WTC11 (cell line): Measurements from ENCODE around the gene MAP3K2. TPM values are rescaled to one million over a fixed set of nuclear protein-coding genes. Genes with fewer than 3 reads are reported as not detected.

Experiments used
- ATAC-seq: fragments of 200-7000 bp; cut with Tn5 transposase; 2 replicates; pipeline ENCODE4 v1.10.0; 2021; ENCODE audit warnings: mild to moderate bottlenecking, moderate library complexity
- CTCF ChIA-PET: fragments of 300-600 bp; sonication (Branson Sonifier 250); formaldehyde crosslinking; loops from one replicate; lab custom pipeline; 2021; ENCODE audit warnings: antibody characterized with exemption; lab: Charles Lee
- POLR2A ChIA-PET: fragments of 350-600 bp; sonication (Branson Sonifier 250); formaldehyde crosslinking; loops from one replicate; lab custom pipeline; 2021; ENCODE audit warnings: antibody characterized with exemption; lab: Charles Lee
- DNase-seq: peaks from one replicate; pipeline ENCODE4 v3.0.0; 2021; ENCODE audit warnings: low spot score
- H3K27ac Mint-ChIP-seq: 2 replicates; pipeline ENCODE4 v1.8.0; 2021; ENCODE audit warnings: mixed read lengths
- H3K27me3 Mint-ChIP-seq: 2 replicates; pipeline ENCODE4 v1.8.0; 2021; ENCODE audit warnings: low read depth, mild to moderate bottlenecking, moderate library complexity, mixed read lengths
- H3K36me3 Mint-ChIP-seq: 2 replicates; pipeline ENCODE4 v1.8.0; 2021; ENCODE audit warnings: mixed read lengths
- H3K4me1 Mint-ChIP-seq: 2 replicates; pipeline ENCODE4 v1.8.0; 2022; ENCODE audit warnings: mixed read lengths
- H3K4me3 Mint-ChIP-seq: 2 replicates; pipeline ENCODE4 v1.8.0; 2021; ENCODE audit warnings: mild to moderate bottlenecking, moderate library complexity, mixed read lengths
- H3K9me3 Mint-ChIP-seq: 2 replicates; pipeline ENCODE4 v1.8.0; 2021; ENCODE audit warnings: mixed read lengths
- ATF1 ChIP-seq: sonication (generic); formaldehyde crosslinking; IDR thresholded peaks from 2 replicates; pipeline ENCODE4 v1.8.1; 2023; ENCODE audit warnings: mild to moderate bottlenecking, moderate library complexity, missing genetic modification reagents
- CBFB ChIP-seq: sonication (generic); formaldehyde crosslinking; IDR thresholded peaks from 2 replicates; pipeline ENCODE4 v1.8.1; 2022; ENCODE audit warnings: mild to moderate bottlenecking, low read depth, missing genetic modification reagents
- JAZF1 ChIP-seq: fragments of 250-450 bp; sonication (Bioruptor Pico); IDR thresholded peaks from 2 replicates; pipeline ENCODE4 v1.9.0; 2021; ENCODE audit warnings: moderate library complexity, mild to moderate bottlenecking, inconsistent platforms
- MYBL2 ChIP-seq: sonication (generic); formaldehyde crosslinking; IDR thresholded peaks from 2 replicates; pipeline ENCODE4 v1.8.1; 2023; ENCODE audit warnings: mild to moderate bottlenecking, moderate library complexity, missing genetic modification reagents
- NFATC4 ChIP-seq: fragments of 250-450 bp; sonication (Bioruptor Pico); IDR thresholded peaks from 2 replicates; pipeline ENCODE4 v1.9.0; 2021; ENCODE audit warnings: mild to moderate bottlenecking
- NFE2L1 ChIP-seq: sonication (generic); formaldehyde crosslinking; IDR thresholded peaks from 2 replicates; pipeline ENCODE4 v1.8.1; 2023; ENCODE audit warnings: missing genetic modification reagents
- SMAD3 ChIP-seq: sonication (generic); formaldehyde crosslinking; IDR thresholded peaks from 2 replicates; pipeline ENCODE4 v1.8.0; 2022; ENCODE audit warnings: missing genetic modification reagents, mild to moderate bottlenecking, borderline replicate concordance
- SMAD4 ChIP-seq: sonication (generic); formaldehyde crosslinking; IDR thresholded peaks from 2 replicates; pipeline ENCODE4 v1.8.0; 2022; ENCODE audit warnings: mild to moderate bottlenecking, missing genetic modification reagents
- ZNF138 ChIP-seq: sonication (generic); formaldehyde crosslinking; conservative IDR thresholded peaks from 2 replicates; pipeline ENCODE4 v1.8.1; 2022; ENCODE audit warnings: mild to moderate bottlenecking, moderate library complexity, missing genetic modification reagents
- ZNF396 ChIP-seq: fragments of 250-450 bp; sonication (Bioruptor Pico); IDR thresholded peaks from 2 replicates; pipeline ENCODE4 v1.8.0; 2021; ENCODE audit warnings: mild to moderate bottlenecking, moderate library complexity, borderline replicate concordance
- ZNF416 ChIP-seq: fragments of 250-450 bp; sonication (Bioruptor Pico); IDR thresholded peaks from 2 replicates; pipeline ENCODE4 v1.9.0; 2021; ENCODE audit warnings: mild to moderate bottlenecking, inconsistent platforms
- total RNA-seq: library from RNA; stranded (reverse); gene quantifications from 3 replicates; pipeline ENCODE4 v1.2.3, GENCODE V29; 2021
- TF ChIP-seq, protein P1 (sequence below): sonication (generic); formaldehyde crosslinking; conservative IDR thresholded peaks from 2 replicates; pipeline ENCODE4 v1.8.1; 2022; ENCODE audit warnings: mild to moderate bottlenecking, missing genetic modification reagents
- TF ChIP-seq, protein P2 (sequence below): sonication (generic); formaldehyde crosslinking; IDR thresholded peaks from 2 replicates; pipeline ENCODE4 v1.8.1; 2022; ENCODE audit warnings: missing genetic modification reagents, borderline replicate concordance
- TF ChIP-seq, protein P3 (sequence below): fragments of 250-450 bp; sonication (Bioruptor Pico); IDR thresholded peaks from 2 replicates; pipeline ENCODE4 v1.9.0; 2021; ENCODE audit warnings: mild to moderate bottlenecking, borderline replicate concordance
- TF ChIP-seq, protein P4 (sequence below): sonication (generic); formaldehyde crosslinking; IDR thresholded peaks from 2 replicates; pipeline ENCODE4 v1.8.1; 2023; ENCODE audit warnings: mild to moderate bottlenecking, missing genetic modification reagents, moderate library complexity
- TF ChIP-seq, protein P5 (sequence below): sonication (generic); formaldehyde crosslinking; IDR thresholded peaks from 2 replicates; pipeline ENCODE4 v1.8.0; 2022; ENCODE audit warnings: missing genetic modification reagents
- TF ChIP-seq, protein P6 (sequence below): fragments of 250-450 bp; sonication (Bioruptor Pico); IDR thresholded peaks from 2 replicates; pipeline ENCODE4 v1.9.0; 2021; ENCODE audit warnings: mild to moderate bottlenecking

Gene MAP3K2
- total RNA-seq, 1 experiment from 2014 or later: 26.9 TPM

DNA sequence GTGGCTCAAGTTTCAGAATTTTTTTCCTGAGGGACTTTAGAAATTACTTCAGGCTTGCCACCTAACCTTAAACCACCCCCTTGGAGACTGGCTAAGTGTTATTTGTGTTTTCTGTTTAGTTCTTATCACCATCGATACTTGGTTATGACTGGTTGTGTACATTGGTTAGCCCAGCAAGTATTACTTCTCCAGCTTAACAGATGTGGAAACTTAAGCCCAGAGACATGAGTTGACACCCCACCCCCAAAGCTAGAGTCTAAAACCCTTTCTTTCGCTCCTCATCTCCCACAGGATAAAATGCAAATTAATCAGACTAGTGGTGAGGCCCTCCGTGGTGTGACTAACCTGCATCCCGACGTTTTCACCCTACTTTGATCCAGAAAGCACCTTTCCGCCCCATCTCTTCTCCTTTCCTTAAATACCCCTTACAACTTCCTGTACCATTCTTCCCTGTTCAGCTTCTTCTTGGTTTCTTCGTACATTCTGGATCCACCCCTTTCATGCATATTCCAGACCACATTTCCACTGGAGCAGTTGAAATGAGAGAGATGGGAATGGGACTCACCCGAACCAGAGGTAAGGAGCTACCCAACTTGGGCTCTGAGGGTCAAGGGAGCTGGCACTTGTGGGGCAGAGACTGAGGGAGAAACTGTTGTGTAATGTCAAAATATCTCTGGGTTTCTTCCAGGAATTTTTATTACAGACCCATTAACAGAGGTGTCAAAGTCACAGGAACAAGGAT lies 819 bp upstream of the MAP3K2 start:
- no peak for ATAC-seq
- no peak for DNase-seq
- CTCF ChIA-PET: interaction anchor here (1.1 to 2.5 kb wide), 2 partner anchors 27 to 91 kb away, joined by 4 to 13 read pairs; no protein-coding TSS in a partner anchor
- Mint-ChIP-seq H3K4me3 (peak overlapping the region; percentile 76), H3K27me3 (no peaks in the 10 kb centered on the region; the same call in 1 of the 2 replicates), H3K4me1 (peaks cover 25% of the 10 kb centered on the region), H3K27ac (peak overlapping the region; percentile 18), H3K36me3 (peaks cover 3% of the 10 kb centered on the region; the same call in 1 of the 2 replicates), H3K9me3 (peaks cover 6% of the 10 kb centered on the region)
- POLR2A ChIA-PET: interaction anchor here (0.6 to 1.1 kb wide), 2 partner anchors 138 to 167 kb away, joined by 4 to 6 read pairs; partner anchors contain the start of gene IWS1
- TF ChIP-seq NFE2L1 (no peak), SMAD4 (CRISPR knock-in tag) (no peak), JAZF1 (CRISPR knock-in tag) (no peak), ZNF396 (no peak), CBFB (CRISPR knock-in tag) (no peak), ZNF138 (no peak), SMAD3 (CRISPR knock-in tag) (no peak), MYBL2 (CRISPR knock-in tag) (no peak), ATF1 (CRISPR knock-in tag) (no peak), NFATC4 (CRISPR knock-in tag) (no peak), ZNF416 (no peak)
- TF ChIP-seq, protein P1, sequence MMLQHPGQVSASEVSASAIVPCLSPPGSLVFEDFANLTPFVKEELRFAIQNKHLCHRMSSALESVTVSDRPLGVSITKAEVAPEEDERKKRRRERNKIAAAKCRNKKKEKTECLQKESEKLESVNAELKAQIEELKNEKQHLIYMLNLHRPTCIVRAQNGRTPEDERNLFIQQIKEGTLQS (CRISPR knock-in tag): no peak
- TF ChIP-seq, protein P2, sequence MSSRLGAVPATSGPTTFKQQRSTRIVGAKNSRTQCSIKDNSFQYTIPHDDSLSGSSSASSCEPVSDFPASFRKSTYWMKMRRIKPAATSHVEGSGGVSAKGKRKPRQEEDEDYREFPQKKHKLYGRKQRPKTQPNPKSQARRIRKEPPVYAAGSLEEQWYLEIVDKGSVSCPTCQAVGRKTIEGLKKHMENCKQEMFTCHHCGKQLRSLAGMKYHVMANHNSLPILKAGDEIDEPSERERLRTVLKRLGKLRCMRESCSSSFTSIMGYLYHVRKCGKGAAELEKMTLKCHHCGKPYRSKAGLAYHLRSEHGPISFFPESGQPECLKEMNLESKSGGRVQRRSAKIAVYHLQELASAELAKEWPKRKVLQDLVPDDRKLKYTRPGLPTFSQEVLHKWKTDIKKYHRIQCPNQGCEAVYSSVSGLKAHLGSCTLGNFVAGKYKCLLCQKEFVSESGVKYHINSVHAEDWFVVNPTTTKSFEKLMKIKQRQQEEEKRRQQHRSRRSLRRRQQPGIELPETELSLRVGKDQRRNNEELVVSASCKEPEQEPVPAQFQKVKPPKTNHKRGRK: no peak
- TF ChIP-seq, protein P3, sequence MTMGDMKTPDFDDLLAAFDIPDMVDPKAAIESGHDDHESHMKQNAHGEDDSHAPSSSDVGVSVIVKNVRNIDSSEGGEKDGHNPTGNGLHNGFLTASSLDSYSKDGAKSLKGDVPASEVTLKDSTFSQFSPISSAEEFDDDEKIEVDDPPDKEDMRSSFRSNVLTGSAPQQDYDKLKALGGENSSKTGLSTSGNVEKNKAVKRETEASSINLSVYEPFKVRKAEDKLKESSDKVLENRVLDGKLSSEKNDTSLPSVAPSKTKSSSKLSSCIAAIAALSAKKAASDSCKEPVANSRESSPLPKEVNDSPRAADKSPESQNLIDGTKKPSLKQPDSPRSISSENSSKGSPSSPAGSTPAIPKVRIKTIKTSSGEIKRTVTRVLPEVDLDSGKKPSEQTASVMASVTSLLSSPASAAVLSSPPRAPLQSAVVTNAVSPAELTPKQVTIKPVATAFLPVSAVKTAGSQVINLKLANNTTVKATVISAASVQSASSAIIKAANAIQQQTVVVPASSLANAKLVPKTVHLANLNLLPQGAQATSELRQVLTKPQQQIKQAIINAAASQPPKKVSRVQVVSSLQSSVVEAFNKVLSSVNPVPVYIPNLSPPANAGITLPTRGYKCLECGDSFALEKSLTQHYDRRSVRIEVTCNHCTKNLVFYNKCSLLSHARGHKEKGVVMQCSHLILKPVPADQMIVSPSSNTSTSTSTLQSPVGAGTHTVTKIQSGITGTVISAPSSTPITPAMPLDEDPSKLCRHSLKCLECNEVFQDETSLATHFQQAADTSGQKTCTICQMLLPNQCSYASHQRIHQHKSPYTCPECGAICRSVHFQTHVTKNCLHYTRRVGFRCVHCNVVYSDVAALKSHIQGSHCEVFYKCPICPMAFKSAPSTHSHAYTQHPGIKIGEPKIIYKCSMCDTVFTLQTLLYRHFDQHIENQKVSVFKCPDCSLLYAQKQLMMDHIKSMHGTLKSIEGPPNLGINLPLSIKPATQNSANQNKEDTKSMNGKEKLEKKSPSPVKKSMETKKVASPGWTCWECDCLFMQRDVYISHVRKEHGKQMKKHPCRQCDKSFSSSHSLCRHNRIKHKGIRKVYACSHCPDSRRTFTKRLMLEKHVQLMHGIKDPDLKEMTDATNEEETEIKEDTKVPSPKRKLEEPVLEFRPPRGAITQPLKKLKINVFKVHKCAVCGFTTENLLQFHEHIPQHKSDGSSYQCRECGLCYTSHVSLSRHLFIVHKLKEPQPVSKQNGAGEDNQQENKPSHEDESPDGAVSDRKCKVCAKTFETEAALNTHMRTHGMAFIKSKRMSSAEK (CRISPR knock-in tag): no peak
- TF ChIP-seq, protein P4, sequence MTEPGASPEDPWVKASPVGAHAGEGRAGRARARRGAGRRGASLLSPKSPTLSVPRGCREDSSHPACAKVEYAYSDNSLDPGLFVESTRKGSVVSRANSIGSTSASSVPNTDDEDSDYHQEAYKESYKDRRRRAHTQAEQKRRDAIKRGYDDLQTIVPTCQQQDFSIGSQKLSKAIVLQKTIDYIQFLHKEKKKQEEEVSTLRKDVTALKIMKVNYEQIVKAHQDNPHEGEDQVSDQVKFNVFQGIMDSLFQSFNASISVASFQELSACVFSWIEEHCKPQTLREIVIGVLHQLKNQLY (CRISPR knock-in tag): no peak
- TF ChIP-seq, protein P5, sequence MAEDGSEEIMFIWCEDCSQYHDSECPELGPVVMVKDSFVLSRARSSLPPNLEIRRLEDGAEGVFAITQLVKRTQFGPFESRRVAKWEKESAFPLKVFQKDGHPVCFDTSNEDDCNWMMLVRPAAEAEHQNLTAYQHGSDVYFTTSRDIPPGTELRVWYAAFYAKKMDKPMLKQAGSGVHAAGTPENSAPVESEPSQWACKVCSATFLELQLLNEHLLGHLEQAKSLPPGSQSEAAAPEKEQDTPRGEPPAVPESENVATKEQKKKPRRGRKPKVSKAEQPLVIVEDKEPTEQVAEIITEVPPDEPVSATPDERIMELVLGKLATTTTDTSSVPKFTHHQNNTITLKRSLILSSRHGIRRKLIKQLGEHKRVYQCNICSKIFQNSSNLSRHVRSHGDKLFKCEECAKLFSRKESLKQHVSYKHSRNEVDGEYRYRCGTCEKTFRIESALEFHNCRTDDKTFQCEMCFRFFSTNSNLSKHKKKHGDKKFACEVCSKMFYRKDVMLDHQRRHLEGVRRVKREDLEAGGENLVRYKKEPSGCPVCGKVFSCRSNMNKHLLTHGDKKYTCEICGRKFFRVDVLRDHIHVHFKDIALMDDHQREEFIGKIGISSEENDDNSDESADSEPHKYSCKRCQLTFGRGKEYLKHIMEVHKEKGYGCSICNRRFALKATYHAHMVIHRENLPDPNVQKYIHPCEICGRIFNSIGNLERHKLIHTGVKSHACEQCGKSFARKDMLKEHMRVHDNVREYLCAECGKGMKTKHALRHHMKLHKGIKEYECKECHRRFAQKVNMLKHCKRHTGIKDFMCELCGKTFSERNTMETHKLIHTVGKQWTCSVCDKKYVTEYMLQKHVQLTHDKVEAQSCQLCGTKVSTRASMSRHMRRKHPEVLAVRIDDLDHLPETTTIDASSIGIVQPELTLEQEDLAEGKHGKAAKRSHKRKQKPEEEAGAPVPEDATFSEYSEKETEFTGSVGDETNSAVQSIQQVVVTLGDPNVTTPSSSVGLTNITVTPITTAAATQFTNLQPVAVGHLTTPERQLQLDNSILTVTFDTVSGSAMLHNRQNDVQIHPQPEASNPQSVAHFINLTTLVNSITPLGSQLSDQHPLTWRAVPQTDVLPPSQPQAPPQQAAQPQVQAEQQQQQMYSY (CRISPR knock-in tag): no peak
- TF ChIP-seq, protein P6, sequence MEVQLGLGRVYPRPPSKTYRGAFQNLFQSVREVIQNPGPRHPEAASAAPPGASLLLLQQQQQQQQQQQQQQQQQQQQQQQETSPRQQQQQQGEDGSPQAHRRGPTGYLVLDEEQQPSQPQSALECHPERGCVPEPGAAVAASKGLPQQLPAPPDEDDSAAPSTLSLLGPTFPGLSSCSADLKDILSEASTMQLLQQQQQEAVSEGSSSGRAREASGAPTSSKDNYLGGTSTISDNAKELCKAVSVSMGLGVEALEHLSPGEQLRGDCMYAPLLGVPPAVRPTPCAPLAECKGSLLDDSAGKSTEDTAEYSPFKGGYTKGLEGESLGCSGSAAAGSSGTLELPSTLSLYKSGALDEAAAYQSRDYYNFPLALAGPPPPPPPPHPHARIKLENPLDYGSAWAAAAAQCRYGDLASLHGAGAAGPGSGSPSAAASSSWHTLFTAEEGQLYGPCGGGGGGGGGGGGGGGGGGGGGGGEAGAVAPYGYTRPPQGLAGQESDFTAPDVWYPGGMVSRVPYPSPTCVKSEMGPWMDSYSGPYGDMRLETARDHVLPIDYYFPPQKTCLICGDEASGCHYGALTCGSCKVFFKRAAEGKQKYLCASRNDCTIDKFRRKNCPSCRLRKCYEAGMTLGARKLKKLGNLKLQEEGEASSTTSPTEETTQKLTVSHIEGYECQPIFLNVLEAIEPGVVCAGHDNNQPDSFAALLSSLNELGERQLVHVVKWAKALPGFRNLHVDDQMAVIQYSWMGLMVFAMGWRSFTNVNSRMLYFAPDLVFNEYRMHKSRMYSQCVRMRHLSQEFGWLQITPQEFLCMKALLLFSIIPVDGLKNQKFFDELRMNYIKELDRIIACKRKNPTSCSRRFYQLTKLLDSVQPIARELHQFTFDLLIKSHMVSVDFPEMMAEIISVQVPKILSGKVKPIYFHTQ: no peak
